GM12878 (cell line): ENCODE results near the gene OR2T35. TPM values are rescaled to one million over a fixed set of nuclear protein-coding genes. Genes with fewer than 3 reads are reported as not detected.

ENCODE experiments used
- ATAC-seq: fragments of 200-7000 bp; cut with Tn5 transposase; 3 replicates; pipeline ENCODE4 v1.9.1; 2020; ENCODE audit warnings: mild to moderate bottlenecking, moderate library complexity
- BruUV-seq: library from RNA; stranded (reverse); fragments of 400-500 nt; replicated peaks from 2 replicates; lab custom pipeline; 2021; lab: Mats Ljungman, UMichigan
- CTCF ChIA-PET: fragments of 300-600 bp; sonication (Branson Sonifier 250); formaldehyde crosslinking; extraction: SDS; loops from one replicate; lab custom pipeline; 2021; ENCODE audit warnings: inconsistent platforms; lab: Yijun Ruan, JAX
- POLR2A ChIA-PET: fragments of 350-600 bp; formaldehyde crosslinking; extraction: SDS; loops from one replicate; lab custom pipeline; 2021; ENCODE audit warnings: inconsistent platforms; lab: Charles Lee
- RAD21 ChIA-PET: fragments of 300-600 bp; sonication (Branson Sonifier 250); formaldehyde crosslinking; loops from one replicate; lab custom pipeline; 2023; ENCODE audit warnings: antibody characterized with exemption; ENCODE audit not compliant: unreplicated experiment; lab: Charles Lee
- SMC1A ChIA-PET: fragments of 300-600 bp; sonication (Branson Sonifier 250); formaldehyde crosslinking; loops from one replicate; lab custom pipeline; 2023; ENCODE audit not compliant: unreplicated experiment, uncharacterized antibody; lab: Charles Lee
- DNase-seq: peaks from one replicate; pipeline ENCODE4 v3.0.0-alpha.2; 2011; ENCODE audit warnings: low read depth, low spot score
- FAIRE-seq: peaks from 3 replicates; lab custom pipeline; 2011; peaks lifted over from hg19 to GRCh38; lab: Jason Lieb, UNC
- H2AFZ ChIP-seq: 2 replicates; pipeline ENCODE4 v1.6.0; 2011; ENCODE audit warnings: low read depth, low read length, control low read depth; ENCODE audit not compliant: control insufficient read depth
- H3K27ac ChIP-seq: 2 replicates; pipeline ENCODE4 v1.5.1; 2011; ENCODE audit warnings: control low read depth; ENCODE audit not compliant: control insufficient read depth, insufficient read depth
- H3K27me3 ChIP-seq, 2 experiments: replicated peaks in 1 of 2; 2 replicates each; pipeline versions ENCODE4 v1.6.0 to v1.6.1; 2011; ENCODE audit warnings: low read length in 1 of 2; ENCODE audit not compliant: control insufficient read depth in 2 of 2, insufficient read depth in 2 of 2
- H3K36me3 ChIP-seq, 2 experiments: 2 replicates each; pipeline ENCODE4 v1.5.1; 2011; ENCODE audit warnings: low read length in 1 of 2; ENCODE audit not compliant: control insufficient read depth in 2 of 2, insufficient read depth in 2 of 2
- H3K4me1 ChIP-seq: 2 replicates; pipeline ENCODE4 v1.6.1; 2011; ENCODE audit warnings: mild to moderate bottlenecking, low read length, moderate library complexity, mixed read lengths; ENCODE audit not compliant: control insufficient read depth, insufficient read depth
- H3K4me2 ChIP-seq: 2 replicates; pipeline ENCODE4 v1.6.0; 2011; ENCODE audit warnings: control low read depth; ENCODE audit not compliant: control insufficient read depth, insufficient read depth
- H3K4me3 ChIP-seq: fragments of 200-600 bp; sonication (generic); 2 replicates; pipeline ENCODE4 v1.5.1; 2016
- H3K79me2 ChIP-seq: 2 replicates; pipeline ENCODE4 v1.6.0; 2011; ENCODE audit warnings: low read length; ENCODE audit not compliant: control insufficient read depth, insufficient read depth
- H3K9ac ChIP-seq: 2 replicates; pipeline ENCODE4 v1.8.0; 2011; ENCODE audit warnings: low read length, control low read depth, mixed read lengths; ENCODE audit not compliant: control insufficient read depth, insufficient read depth
- H3K9me3 ChIP-seq: replicated peaks from 3 replicates; pipeline ENCODE4 v1.5.1; 2011; ENCODE audit warnings: mild to moderate bottlenecking, low read length; ENCODE audit not compliant: control insufficient read depth, insufficient read depth
- H4K20me1 ChIP-seq: 2 replicates; pipeline ENCODE4 v1.6.0; 2011; ENCODE audit not compliant: control insufficient read depth, insufficient read depth
- ATF7 ChIP-seq: fragments of 450-650 bp; IDR thresholded peaks from 2 replicates; pipeline ENCODE4 v1.6.1; 2016; ENCODE audit warnings: low read depth, mild to moderate bottlenecking
- CHD1 ChIP-seq: IDR thresholded peaks from 2 replicates; pipeline ENCODE4 v1.6.1; 2012; ENCODE audit warnings: low read depth, low read length, improper control_type of control experiment
- HDAC2 ChIP-seq: fragments of 200-600 bp; sonication (generic); IDR thresholded peaks from 2 replicates; pipeline ENCODE4 v1.6.1; 2017
- IKZF2 ChIP-seq, 2 experiments: fragments of 450-650 bp; IDR thresholded peaks; 2 replicates each; pipeline ENCODE4 v1.6.1; 2017; ENCODE audit warnings: mild to moderate bottlenecking in 2 of 2, moderate library complexity in 2 of 2
- IRF3 ChIP-seq: fragments of 450-650 bp; IDR thresholded peaks from 2 replicates; pipeline ENCODE4 v1.6.1; 2014; ENCODE audit warnings: mild to moderate bottlenecking
- NBN ChIP-seq: fragments of 450-650 bp; IDR thresholded peaks from 2 replicates; pipeline ENCODE4 v1.6.1; 2016
- NR2F1 ChIP-seq: fragments of 450-650 bp; conservative IDR thresholded peaks from 2 replicates; pipeline ENCODE4 v1.6.1; 2017; ENCODE audit warnings: mild to moderate bottlenecking
- POU2F2 ChIP-seq: IDR thresholded peaks from 3 replicates; pipeline ENCODE4 v1.6.1; 2011; ENCODE audit warnings: low read depth, mild to moderate bottlenecking, low read length, borderline replicate concordance
- SP1 ChIP-seq: IDR thresholded peaks from one replicate; pipeline ENCODE4 v1.6.1; 2011; ENCODE audit warnings: low read depth, low read length
- TBL1XR1 ChIP-seq: IDR thresholded peaks from 2 replicates; pipeline ENCODE4 v1.6.1; 2012; ENCODE audit warnings: low read depth, low read length, improper control_type of control experiment
- YBX1 ChIP-seq: fragments of 450-650 bp; IDR thresholded peaks from 2 replicates; pipeline ENCODE4 v1.6.1; 2016; ENCODE audit warnings: antibody characterized with exemption
- ZNF384 ChIP-seq: IDR thresholded peaks from 2 replicates; pipeline ENCODE4 v1.6.1; 2012; ENCODE audit warnings: low read depth, mild to moderate bottlenecking, low read length, improper control_type of control experiment, borderline replicate concordance
- whole genome bisulfite sequencing: methylation state at CpG from one replicate; pipeline ENCODE4 v1.1.6; 2016; ENCODE audit warnings: low lambda C conversion rate; ENCODE audit not compliant: insufficient replicate concordance, insufficient coverage; ENCODE audit errors: missing lambda C conversion rate; 5-methylcytosine and 5-hydroxymethylcytosine counted together
- in situ Hi-C: fragments of 300-500 bp; cut with MboI; formaldehyde crosslinking; loops from 9 replicates; pipeline ENCODE4 v1.14.3; 2018; ENCODE audit warnings: mixed read lengths
- intact Hi-C: fragments of 100-400 bp; cut with micrococcal nuclease; formaldehyde crosslinking; loops from one replicate; pipeline ENCODE4 v1.14.2; 2022; ENCODE audit not compliant: unreplicated experiment
- polyA plus RNA-seq, 11 experiments: library from polyadenylated mRNA; depleted of rRNA in 4 of 11; unstranded in 6 of 11; stranded (reverse) in 5 of 11; fragments of >200 nt; fragmentation: Nextera tagmentation in 4 of 11; fragmentation: Illumina TruSeq in 1 of 11; extraction: Ambion mirVana in 4 of 11; extraction: Trizol in 1 of 11; gene quantifications; 1 replicate in 1 of 11; 2 replicates in 10 of 11; pipeline versions ENCODE4 v1.2.1 to v1.2.3, GENCODE V29; 2011 to 2016; ENCODE audit warnings: inconsistent platforms in 2 of 11, missing spikeins in 2 of 11, low read depth in 1 of 11
- total RNA-seq, 4 experiments: library from RNA; depleted of rRNA in 3 of 4; stranded (reverse); fragments of >200 nt in 3 of 4; fragmentation: Illumina TruSeq in 1 of 4; extraction: Trizol in 1 of 4; gene quantifications; 2 replicates each; pipeline versions ENCODE4 v1.2.1 to v1.2.3, GENCODE V29; 2013 to 2021
- TF ChIP-seq, protein P1 (sequence below): IDR thresholded peaks from 2 replicates; pipeline ENCODE4 v1.6.1; 2011; ENCODE audit warnings: low read depth, low read length, improper control_type of control experiment, borderline replicate concordance

The OR2T35 gene
- total and polyA plus RNA-seq, 10 of the 15 experiments (the other 5 are each of a cell fraction or from before 2014, with no cell fraction given) = 0.03 to 0.89 (median 0.38) TPM; not detected in 2

DNA sequence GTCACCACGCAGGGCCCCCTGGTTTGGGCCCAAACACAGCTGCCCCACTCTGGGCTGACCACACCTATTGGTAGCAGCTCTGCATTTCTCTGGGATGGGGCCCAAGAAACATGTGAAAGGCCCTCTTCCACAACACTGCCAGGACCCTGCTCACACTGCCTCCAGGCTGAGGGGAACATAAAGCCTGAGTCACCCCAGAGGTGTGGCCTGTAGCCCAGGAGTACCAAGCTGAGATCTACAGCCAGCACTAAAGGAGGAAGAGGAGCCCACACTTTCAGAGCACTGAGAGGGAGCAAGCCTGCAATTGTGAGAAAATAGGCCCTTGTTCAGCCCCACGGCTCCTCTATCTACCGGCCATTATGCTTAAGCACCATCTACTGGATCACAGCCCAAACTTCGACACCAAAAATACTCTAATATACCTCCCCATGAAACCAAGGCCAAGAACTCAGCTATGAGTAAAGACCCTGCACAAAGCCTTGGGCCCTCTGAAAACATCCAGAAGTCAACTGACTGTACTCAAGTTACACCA lies 33.1 kb downstream of the OR2T35 start:
- WGBS = no CpG with 5 or more reads among the region's 4 CpGs
- Histone ChIP-seq H3K4me2 (no peak overlapping the region), H2AFZ (no peak overlapping the region), H3K27me3 (no peaks in the 10 kb centered on the region), H3K9ac (no peak overlapping the region), H3K9me3 (no peaks in the 10 kb centered on the region), H3K4me3 (no peak overlapping the region), H3K79me2 (no peaks in the 10 kb centered on the region), H3K27ac (no peak overlapping the region), H3K36me3 (no peaks in the 10 kb centered on the region), H3K4me1 (no peaks in the 10 kb centered on the region), H4K20me1 (no peaks in the 10 kb centered on the region)
- intact Hi-C loops = no loop called here
- ChIA-PET POLR2A (no interaction called here), CTCF (no interaction called here), RAD21 (no interaction called here), SMC1A (no interaction called here)
- DNase-seq (no peak), FAIRE-seq (no peak), ATAC-seq (no peak)
- BruUV-seq = no TSS peak
- in situ Hi-C loops = no loop called here
- no peak for TF ChIP-seq YBX1
- TF ChIP-seq POU2F2 = no peak
- no peak for TF ChIP-seq ATF7
- no peak for TF ChIP-seq ZNF384
- TF ChIP-seq IKZF2 (IDR thresholded peaks at IDR 0.05) = no peak
- no peak for TF ChIP-seq IRF3
- no peak for TF ChIP-seq HDAC2
- no peak for TF ChIP-seq SP1
- TF ChIP-seq CHD1 = no peak
- no peak for TF ChIP-seq NR2F1
- TF ChIP-seq TBL1XR1 = no peak
- TF ChIP-seq, protein P1, sequence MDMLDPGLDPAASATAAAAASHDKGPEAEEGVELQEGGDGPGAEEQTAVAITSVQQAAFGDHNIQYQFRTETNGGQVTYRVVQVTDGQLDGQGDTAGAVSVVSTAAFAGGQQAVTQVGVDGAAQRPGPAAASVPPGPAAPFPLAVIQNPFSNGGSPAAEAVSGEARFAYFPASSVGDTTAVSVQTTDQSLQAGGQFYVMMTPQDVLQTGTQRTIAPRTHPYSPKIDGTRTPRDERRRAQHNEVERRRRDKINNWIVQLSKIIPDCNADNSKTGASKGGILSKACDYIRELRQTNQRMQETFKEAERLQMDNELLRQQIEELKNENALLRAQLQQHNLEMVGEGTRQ = no peak
- TF ChIP-seq NBN = no peak
